Measurements from ENCODE around the gene ZNF787. TPM values are rescaled to one million over a fixed set of nuclear protein-coding genes. Genes with fewer than 3 reads are reported as not detected.
A peak's percentile ranks its signal among the peaks of the same experiment; 100 is the strongest.

The ZNF787 gene
- polyA plus RNA-seq, 1 of the 3 experiments (the other 2 are of a cell fraction) = 16.0 TPM

DNA sequence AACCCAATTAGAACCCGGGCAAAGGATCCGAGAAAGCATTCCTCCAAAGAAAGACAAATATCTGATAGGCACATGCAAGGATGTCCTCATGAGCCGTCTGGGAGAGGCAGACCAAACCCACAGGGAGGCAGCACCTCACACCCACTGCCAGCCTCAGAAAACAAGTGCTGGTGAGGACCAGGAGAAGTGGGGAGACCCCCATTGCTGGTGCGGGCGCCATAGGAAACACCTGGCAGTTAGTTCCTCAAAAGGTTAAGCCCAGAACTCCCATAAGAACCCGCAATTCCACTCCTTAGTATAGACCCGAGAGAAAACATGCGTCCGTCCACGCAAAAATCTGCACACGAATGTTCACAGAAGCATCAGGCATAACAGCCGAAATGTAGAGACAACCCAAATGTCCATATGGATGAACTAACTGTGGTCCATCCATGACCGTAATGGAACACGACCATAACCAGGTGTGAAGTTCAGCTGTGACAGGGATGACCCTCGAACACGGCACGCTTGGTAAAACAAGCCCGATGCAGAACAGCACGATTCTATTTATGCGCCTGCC, 7.9 kb downstream of the ZNF787 start (continued):
- TF ChIP-seq, protein P1, sequence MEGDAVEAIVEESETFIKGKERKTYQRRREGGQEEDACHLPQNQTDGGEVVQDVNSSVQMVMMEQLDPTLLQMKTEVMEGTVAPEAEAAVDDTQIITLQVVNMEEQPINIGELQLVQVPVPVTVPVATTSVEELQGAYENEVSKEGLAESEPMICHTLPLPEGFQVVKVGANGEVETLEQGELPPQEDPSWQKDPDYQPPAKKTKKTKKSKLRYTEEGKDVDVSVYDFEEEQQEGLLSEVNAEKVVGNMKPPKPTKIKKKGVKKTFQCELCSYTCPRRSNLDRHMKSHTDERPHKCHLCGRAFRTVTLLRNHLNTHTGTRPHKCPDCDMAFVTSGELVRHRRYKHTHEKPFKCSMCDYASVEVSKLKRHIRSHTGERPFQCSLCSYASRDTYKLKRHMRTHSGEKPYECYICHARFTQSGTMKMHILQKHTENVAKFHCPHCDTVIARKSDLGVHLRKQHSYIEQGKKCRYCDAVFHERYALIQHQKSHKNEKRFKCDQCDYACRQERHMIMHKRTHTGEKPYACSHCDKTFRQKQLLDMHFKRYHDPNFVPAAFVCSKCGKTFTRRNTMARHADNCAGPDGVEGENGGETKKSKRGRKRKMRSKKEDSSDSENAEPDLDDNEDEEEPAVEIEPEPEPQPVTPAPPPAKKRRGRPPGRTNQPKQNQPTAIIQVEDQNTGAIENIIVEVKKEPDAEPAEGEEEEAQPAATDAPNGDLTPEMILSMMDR (IDR thresholded peaks at IDR 0.05) = no peak
- TF ChIP-seq, protein P2, sequence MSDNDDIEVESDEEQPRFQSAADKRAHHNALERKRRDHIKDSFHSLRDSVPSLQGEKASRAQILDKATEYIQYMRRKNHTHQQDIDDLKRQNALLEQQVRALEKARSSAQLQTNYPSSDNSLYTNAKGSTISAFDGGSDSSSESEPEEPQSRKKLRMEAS (IDR thresholded peaks at IDR 0.05; ENCODE audit: low read depth) = no peak
- no peak for TF ChIP-seq POLR2AphosphoS5 (IDR thresholded peaks at IDR 0.05; ENCODE audit: low read depth, low read length)

DNA sequence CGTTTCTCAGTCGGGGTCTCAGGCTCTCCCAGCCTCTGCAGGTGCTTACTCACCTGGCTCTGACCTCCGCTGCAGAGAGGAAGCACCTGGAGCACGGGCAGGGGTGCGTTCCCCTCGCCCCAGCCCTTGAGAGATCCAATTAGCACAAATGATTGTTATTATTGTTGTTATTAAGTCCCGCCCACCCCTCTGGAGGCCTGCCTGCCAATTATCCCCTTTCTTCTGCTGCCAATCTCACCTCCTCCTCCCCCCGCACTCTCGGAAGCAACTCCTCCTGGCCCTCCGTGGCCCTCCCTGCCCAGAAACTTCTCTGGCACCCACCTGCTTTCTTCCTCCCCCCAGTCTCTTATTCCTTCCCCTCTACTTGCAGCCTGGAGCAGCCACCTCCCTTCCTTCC, 8.8 kb downstream of the ZNF787 start:
- Histone ChIP-seq H2AFZ (ENCODE audit: low read depth) (no peak overlapping the region), H4K20me1 (ENCODE audit: insufficient read depth) (peaks cover 98% of the 10 kb centered on the region), H3K27ac (ENCODE audit: low read depth in 2 of 2, low read length in 1 of 2) (no peak overlapping the region; a peak in 1 of 4 replicates), H3F3A (replicated peaks; ENCODE audit: insufficient read depth) (no peaks in the 10 kb centered on the region), H3K9me3 (no peaks in the 10 kb centered on the region), H3K36me3 (replicated peaks in 1 of 2; ENCODE audit: control insufficient read depth in 1 of 2, insufficient read depth in 2 of 2, low read length in 1 of 2) (no peaks in the 10 kb centered on the region), H3K27me3 (ENCODE audit: insufficient read depth) (no peaks in the 10 kb centered on the region), H3K9me2 (no peaks in the 10 kb centered on the region), H3K4me2 (no peak overlapping the region), H3K9ac (no peak overlapping the region), H3K4me1 (ENCODE audit: control insufficient read depth in 1 of 2, insufficient read depth in 2 of 2, low read depth in 1 of 2, low read length in 1 of 2) (peaks cover 5 to 33% of the 10 kb centered on the region in 2 experiments; a peak in 2 of 4 replicates), H3K79me2 (ENCODE audit: insufficient read depth) (peaks cover 93% of the 10 kb centered on the region), H3K4me3 (ENCODE audit: low read depth in 2 of 2, low read length in 1 of 2) (no peak overlapping the region)
- POLR2A ChIA-PET = no interaction called here
- WGBS (ENCODE audit: low lambda C conversion rate) = 89% methylated on average over 7 of the region's 10 CpGs
- CTCF ChIA-PET = interaction anchor here (1.5 to 2.4 kb wide), 2 partner anchors 31 to 59 kb away, joined by 3 to 6 read pairs; no protein-coding TSS in a partner anchor
- DNase-seq = peak; percentile 22
- TF ChIP-seq, protein P3, sequence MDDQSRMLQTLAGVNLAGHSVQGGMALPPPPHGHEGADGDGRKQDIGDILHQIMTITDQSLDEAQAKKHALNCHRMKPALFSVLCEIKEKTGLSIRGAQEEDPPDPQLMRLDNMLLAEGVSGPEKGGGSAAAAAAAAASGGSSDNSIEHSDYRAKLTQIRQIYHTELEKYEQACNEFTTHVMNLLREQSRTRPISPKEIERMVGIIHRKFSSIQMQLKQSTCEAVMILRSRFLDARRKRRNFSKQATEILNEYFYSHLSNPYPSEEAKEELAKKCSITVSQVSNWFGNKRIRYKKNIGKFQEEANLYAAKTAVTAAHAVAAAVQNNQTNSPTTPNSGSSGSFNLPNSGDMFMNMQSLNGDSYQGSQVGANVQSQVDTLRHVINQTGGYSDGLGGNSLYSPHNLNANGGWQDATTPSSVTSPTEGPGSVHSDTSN (IDR thresholded peaks at IDR 0.05) = no peak
- TF ChIP-seq EP300 (IDR thresholded peaks at IDR 0.05; ENCODE audit: borderline replicate concordance in 1 of 2, low read depth in 1 of 2, low read length in 1 of 2) (no peak), TCF12 (IDR thresholded peaks at IDR 0.05) (no peak), CHD2 (IDR thresholded peaks at IDR 0.05; ENCODE audit: low read length, partially characterized antibody) (no peak), SIN3A (IDR thresholded peaks at IDR 0.05; ENCODE audit: borderline replicate concordance, low read depth, low read length) (no peak), RCOR1 (IDR thresholded peaks at IDR 0.05; ENCODE audit: low read length) (no peak), JUND (IDR thresholded peaks at IDR 0.05) (no peak), YY1 (IDR thresholded peaks at IDR 0.05; ENCODE audit: low read depth) (no peak), RFX5 (IDR thresholded peaks at IDR 0.05; ENCODE audit: low read length) (no peak), MEF2A (IDR thresholded peaks at IDR 0.05; ENCODE audit: borderline replicate concordance, low read depth) (no peak), NFIC (IDR thresholded peaks at IDR 0.05; ENCODE audit: borderline replicate concordance) (no peak), TEAD4 (IDR thresholded peaks at IDR 0.05; ENCODE audit: borderline replicate concordance, insufficient read depth) (no peak), POLR2AphosphoS5 (IDR thresholded peaks at IDR 0.05; ENCODE audit: low read depth, low read length) (no peak)
- TF ChIP-seq, protein P4, sequence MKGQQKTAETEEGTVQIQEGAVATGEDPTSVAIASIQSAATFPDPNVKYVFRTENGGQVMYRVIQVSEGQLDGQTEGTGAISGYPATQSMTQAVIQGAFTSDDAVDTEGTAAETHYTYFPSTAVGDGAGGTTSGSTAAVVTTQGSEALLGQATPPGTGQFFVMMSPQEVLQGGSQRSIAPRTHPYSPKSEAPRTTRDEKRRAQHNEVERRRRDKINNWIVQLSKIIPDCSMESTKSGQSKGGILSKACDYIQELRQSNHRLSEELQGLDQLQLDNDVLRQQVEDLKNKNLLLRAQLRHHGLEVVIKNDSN (IDR thresholded peaks at IDR 0.05; ENCODE audit: borderline replicate concordance, low read depth) = no peak
- TF ChIP-seq, protein P5, sequence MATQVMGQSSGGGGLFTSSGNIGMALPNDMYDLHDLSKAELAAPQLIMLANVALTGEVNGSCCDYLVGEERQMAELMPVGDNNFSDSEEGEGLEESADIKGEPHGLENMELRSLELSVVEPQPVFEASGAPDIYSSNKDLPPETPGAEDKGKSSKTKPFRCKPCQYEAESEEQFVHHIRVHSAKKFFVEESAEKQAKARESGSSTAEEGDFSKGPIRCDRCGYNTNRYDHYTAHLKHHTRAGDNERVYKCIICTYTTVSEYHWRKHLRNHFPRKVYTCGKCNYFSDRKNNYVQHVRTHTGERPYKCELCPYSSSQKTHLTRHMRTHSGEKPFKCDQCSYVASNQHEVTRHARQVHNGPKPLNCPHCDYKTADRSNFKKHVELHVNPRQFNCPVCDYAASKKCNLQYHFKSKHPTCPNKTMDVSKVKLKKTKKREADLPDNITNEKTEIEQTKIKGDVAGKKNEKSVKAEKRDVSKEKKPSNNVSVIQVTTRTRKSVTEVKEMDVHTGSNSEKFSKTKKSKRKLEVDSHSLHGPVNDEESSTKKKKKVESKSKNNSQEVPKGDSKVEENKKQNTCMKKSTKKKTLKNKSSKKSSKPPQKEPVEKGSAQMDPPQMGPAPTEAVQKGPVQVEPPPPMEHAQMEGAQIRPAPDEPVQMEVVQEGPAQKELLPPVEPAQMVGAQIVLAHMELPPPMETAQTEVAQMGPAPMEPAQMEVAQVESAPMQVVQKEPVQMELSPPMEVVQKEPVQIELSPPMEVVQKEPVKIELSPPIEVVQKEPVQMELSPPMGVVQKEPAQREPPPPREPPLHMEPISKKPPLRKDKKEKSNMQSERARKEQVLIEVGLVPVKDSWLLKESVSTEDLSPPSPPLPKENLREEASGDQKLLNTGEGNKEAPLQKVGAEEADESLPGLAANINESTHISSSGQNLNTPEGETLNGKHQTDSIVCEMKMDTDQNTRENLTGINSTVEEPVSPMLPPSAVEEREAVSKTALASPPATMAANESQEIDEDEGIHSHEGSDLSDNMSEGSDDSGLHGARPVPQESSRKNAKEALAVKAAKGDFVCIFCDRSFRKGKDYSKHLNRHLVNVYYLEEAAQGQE (IDR thresholded peaks at IDR 0.05; ENCODE audit: low read depth, low read length) = no peak
- TF ChIP-seq, protein P1 (IDR thresholded peaks at IDR 0.05) = no peak
- TF ChIP-seq, protein P6, sequence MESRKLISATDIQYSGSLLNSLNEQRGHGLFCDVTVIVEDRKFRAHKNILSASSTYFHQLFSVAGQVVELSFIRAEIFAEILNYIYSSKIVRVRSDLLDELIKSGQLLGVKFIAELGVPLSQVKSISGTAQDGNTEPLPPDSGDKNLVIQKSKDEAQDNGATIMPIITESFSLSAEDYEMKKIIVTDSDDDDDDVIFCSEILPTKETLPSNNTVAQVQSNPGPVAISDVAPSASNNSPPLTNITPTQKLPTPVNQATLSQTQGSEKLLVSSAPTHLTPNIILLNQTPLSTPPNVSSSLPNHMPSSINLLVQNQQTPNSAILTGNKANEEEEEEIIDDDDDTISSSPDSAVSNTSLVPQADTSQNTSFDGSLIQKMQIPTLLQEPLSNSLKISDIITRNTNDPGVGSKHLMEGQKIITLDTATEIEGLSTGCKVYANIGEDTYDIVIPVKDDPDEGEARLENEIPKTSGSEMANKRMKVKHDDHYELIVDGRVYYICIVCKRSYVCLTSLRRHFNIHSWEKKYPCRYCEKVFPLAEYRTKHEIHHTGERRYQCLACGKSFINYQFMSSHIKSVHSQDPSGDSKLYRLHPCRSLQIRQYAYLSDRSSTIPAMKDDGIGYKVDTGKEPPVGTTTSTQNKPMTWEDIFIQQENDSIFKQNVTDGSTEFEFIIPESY (IDR thresholded peaks at IDR 0.05; ENCODE audit: borderline replicate concordance, low read depth) = no peak

All from SK-N-SH (cell line).